ENCODE data around the gene PURA.

GRCh38 chr5:140093866-140094265 is 20.0 kb upstream of the PURA start:
- TF ChIP-seq SUZ12 (IDR thresholded peaks at IDR 0.05) (no peak), BHLHE40 (IDR thresholded peaks at IDR 0.05; ENCODE audit: borderline replicate concordance) (no peak), FOXK2 (IDR thresholded peaks at IDR 0.05) (no peak), SP1 (IDR thresholded peaks at IDR 0.05) (no peak), LEF1 (IDR thresholded peaks at IDR 0.05; ENCODE audit: borderline replicate concordance) (no peak), ELF4 (IDR thresholded peaks at IDR 0.05) (no peak), HDGF (IDR thresholded peaks at IDR 0.05; ENCODE audit: borderline replicate concordance) (no peak), FOXM1 (IDR thresholded peaks at IDR 0.05; ENCODE audit: borderline replicate concordance) (no peak), FOXA1 (IDR thresholded peaks at IDR 0.05) (no peak), PKNOX1 (IDR thresholded peaks at IDR 0.05) (no peak), NFRKB (IDR thresholded peaks at IDR 0.05) (no peak), TARDBP (IDR thresholded peaks at IDR 0.05) (no peak), CTBP1 (IDR thresholded peaks at IDR 0.05; ENCODE audit: borderline replicate concordance) (no peak)

Measured in HEK293T (cell line).